ENCODE results near the gene SLC25A23. TPM values are rescaled to one million over a fixed set of nuclear protein-coding genes. Genes with fewer than 3 reads are reported as not detected.
"Not testable (repeated sequence)": the region's sequence is repeated elsewhere in the genome, so short reads cannot be mapped to it uniquely, and the experiment has no call there.

Gene SLC25A23
- total RNA-seq, 2 experiments from 2014 or later = 18.6 to 19.2 TPM

DNA sequence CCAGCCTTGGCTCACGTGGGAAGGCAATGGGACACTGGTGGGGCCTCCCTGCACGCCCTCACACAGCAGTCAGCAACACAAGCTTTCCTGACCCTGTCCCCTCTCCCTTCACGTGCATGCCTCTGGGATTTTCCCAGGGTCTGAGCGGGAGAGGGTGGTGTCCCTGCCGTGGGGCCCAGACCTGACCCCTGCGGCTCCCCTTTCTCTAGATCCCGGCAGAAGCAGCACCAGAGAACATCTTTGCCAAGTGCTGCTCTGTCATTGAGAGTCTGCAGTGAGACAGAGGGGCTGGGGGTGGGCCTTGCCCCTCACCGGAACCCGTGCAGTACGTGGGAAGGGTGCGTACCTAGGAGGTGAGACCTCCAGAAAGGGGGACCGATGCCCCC is 47.5 kb downstream of the SLC25A23 start:
- Mint-ChIP-seq H3K9me3 (ENCODE audit: low read depth) (no peaks in the 10 kb centered on the region), H3K27ac (no peak overlapping the region), H3K4me1 (no peaks in the 10 kb centered on the region), H3K27me3 (no peaks in the 10 kb centered on the region), H3K36me3 (ENCODE audit: low read depth) (peaks cover 18% of the 10 kb centered on the region), H3K4me3 (no peak overlapping the region)
- no peak for DNase-seq
- intact Hi-C loops (cut with DNase I, micrococcal nuclease) = no loop called here
- POLR2A ChIA-PET = no interaction called here
- peak; percentile 24 for ATAC-seq
- CTCF ChIA-PET = interaction anchor here (0.6 to 1.0 kb wide), 4 partner anchors 15 to 603 kb away, joined by 3 to 4 read pairs (median 4); partner anchors contain the start of gene ALKBH7

DNA sequence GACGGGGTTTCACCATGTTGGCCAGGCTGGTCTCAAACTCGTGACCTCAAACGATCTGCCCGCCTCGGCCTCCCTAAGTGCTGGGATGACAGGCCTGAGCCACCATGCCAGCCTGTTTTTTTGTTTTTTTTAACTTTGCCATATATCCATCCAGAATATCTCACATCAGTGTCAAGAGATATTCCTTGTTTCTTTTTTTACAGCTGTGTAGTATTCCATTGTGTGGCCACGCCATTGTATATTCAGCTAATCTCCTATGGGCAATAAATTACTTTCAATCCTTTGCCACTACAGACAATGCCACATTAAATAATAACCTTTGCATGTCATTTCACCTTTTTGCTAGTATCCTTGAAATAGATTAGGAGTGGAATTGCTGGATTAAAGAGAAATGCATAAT is 50.2 kb downstream of the SLC25A23 start:
- ChIA-PET CTCF (interaction anchor here (0.7 kb wide), 1 partner anchor 10 kb away, joined by 3 read pairs; no protein-coding TSS in a partner anchor), POLR2A (interaction anchor here (0.7 kb wide), 2 partner anchors 10 to 301 kb away, joined by 3 to 5 read pairs; no protein-coding TSS in a partner anchor)
- peaks cover 5% of the 10 kb centered on the region for H3K36me3 Mint-ChIP-seq (ENCODE audit: low read depth)
- no peak for ATAC-seq
- no peak for DNase-seq
- no peak overlapping the region for H3K4me3 Mint-ChIP-seq
- no peak overlapping the region for H3K27ac Mint-ChIP-seq
- H3K4me1 Mint-ChIP-seq = no peaks in the 10 kb centered on the region
- intact Hi-C loops (cut with DNase I, micrococcal nuclease) = no loop called here
- H3K27me3 Mint-ChIP-seq = no peaks in the 10 kb centered on the region
- H3K9me3 Mint-ChIP-seq (ENCODE audit: low read depth) = no peaks in the 10 kb centered on the region

DNA sequence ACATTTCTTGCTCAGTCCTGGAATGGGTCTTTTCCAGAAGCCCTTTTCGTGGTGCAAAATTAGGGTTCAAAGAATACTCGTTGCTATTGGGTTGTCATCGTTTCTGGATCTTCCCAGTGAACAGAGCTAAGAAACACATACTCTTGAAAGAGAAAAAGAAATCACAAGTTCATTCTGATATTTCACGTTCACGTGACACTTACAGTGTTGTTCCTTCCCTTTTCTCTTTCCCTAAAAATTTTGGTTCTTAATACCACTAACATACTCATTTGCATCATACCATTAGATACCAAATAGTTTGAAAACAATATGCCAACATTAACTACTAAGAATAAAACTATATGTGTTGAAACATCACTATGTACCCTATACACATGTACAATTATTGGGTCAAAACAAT is 53.2 kb downstream of the SLC25A23 start:
- ATAC-seq = no peak
- intact Hi-C loops (cut with DNase I, micrococcal nuclease) = no loop called here
- CTCF ChIA-PET = no interaction called here
- POLR2A ChIA-PET = no interaction called here
- Mint-ChIP-seq H3K27ac (no peak overlapping the region), H3K27me3 (no peaks in the 10 kb centered on the region), H3K36me3 (ENCODE audit: low read depth) (no peaks in the 10 kb centered on the region), H3K4me1 (no peaks in the 10 kb centered on the region), H3K9me3 (ENCODE audit: low read depth) (no peaks in the 10 kb centered on the region), H3K4me3 (no peak overlapping the region)
- DNase-seq = no peak

DNA sequence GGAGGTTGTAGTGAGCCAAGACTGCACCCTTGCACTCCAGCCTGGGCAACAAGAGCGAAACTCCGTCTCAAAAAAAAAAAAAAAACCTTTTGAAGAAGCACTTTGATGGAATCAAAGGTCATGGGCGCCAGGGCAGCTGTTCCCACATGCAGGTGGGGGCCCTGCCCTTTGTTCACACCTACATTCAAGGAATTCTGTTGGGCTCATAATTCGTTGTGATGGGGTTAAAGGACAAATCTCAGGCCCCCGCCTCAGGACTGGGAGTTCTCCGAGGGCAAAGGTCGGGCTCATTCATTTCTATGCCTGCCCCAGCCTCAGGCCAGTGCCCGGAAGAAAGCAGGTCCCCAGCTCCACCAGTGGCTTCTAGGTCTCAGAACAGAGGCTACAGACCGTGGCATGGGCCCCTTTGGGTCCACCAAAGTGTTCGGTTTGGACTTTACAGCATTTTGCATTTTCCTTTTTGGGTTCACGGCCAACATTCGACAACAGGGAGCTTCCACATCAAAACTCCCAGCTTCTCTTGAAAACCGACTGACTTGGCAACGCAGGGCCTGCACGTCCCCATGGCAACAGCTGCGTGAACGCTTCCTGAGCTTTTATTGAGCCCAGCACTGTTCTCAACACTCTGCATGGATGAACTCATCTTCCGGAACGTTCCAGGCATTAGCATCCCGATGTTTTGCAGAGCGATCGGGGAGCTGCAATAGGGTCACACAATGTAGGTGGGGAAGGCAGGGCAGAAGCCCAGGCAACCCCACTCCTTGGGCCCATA is 56.6 kb downstream of the SLC25A23 start:
- no peaks in the 10 kb centered on the region for H3K9me3 Mint-ChIP-seq (ENCODE audit: low read depth)
- no peaks in the 10 kb centered on the region for H3K36me3 Mint-ChIP-seq (ENCODE audit: low read depth)
- H3K4me1 Mint-ChIP-seq = no peaks in the 10 kb centered on the region
- ATAC-seq = no peak
- no peak overlapping the region for H3K27ac Mint-ChIP-seq
- ChIA-PET POLR2A (interaction anchor here (1.0 kb wide), 1 partner anchor 18 kb away, joined by 3 read pairs; no protein-coding TSS in a partner anchor), CTCF (no interaction called here)
- intact Hi-C loops (cut with DNase I, micrococcal nuclease) = no loop called here
- no peaks in the 10 kb centered on the region for H3K27me3 Mint-ChIP-seq
- no peak for DNase-seq
- no peak overlapping the region for H3K4me3 Mint-ChIP-seq

DNA sequence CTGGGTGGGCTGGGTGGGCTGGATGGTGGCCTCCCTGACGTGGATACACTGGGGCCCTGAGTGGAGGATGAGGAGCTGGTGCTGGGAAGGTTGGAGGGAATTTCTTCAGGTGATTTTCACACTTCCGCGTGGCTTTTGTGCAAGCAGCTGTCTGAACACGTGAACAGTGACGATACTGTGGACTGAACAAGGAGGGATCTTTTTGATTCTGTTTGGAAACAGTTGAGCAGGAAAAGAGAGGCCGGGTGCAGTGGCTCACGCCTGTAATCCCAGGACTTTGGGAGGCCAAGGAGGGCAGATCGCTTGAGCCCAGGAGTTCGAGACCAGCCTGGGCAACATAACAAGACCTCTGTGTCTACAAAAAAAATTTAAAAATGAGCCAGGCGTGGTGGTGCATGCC is 57.5 kb downstream of the SLC25A23 start:
- CTCF ChIA-PET = interaction anchor here (0.6 kb wide), 1 partner anchor 121 kb away, joined by 3 read pairs; no protein-coding TSS in a partner anchor
- ATAC-seq (no peak), DNase-seq (no peak)
- H3K27me3 Mint-ChIP-seq = no peaks in the 10 kb centered on the region
- no peaks in the 10 kb centered on the region for H3K4me1 Mint-ChIP-seq
- H3K36me3 Mint-ChIP-seq (ENCODE audit: low read depth) = no peaks in the 10 kb centered on the region
- intact Hi-C loops (cut with DNase I, micrococcal nuclease) = no loop called here
- POLR2A ChIA-PET = no interaction called here
- H3K9me3 Mint-ChIP-seq (ENCODE audit: low read depth) = no peaks in the 10 kb centered on the region
- H3K4me3 Mint-ChIP-seq = no peak overlapping the region
- no peak overlapping the region for H3K27ac Mint-ChIP-seq

DNA sequence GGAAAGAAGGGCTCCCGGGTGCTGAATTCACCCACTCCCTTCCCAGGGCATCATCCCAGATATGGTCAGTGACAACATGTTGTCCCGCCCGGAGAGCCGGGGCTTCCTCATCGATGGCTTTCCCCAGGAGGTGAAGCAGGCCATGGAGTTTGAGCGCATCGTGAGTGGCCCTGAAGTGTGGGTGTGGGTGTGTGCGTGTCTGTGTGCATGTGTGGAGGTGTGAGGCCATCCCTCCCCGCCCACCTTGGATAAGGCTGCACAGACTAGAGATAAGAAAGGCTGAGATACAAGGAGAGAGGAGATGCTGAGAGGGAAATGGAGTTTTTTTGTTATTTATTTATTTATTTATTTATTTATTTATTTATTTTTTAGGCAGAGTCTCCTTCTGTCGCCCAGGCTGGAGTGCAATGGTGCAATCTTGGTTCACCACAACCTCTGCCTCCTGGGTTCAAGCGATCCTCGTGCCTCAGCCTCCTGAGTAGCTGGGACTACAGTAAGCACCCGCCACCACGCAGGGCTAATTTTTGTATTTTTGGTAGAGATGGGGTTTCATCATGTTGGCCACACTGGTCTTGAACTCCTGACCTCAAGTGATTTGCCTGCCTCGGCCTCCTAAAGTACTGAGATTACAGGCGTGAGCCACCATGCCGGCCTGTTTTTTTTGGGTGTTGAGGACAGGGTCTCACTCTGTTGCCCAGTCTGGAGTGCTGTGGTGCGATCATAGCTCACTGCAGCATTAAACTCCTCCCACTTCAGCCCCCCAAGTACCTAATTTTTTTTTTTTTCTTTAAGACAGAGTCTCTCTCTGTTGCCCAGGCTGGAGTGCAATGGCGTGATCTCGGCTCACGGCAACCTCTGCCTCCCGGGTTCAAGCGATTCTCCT is 59.3 kb downstream of the SLC25A23 start:
- H3K27ac Mint-ChIP-seq; H3K4me3 Mint-ChIP-seq; intact Hi-C loops (cut with DNase I, micrococcal nuclease); ATAC-seq; H3K9me3 Mint-ChIP-seq (ENCODE audit: low read depth); H3K27me3 Mint-ChIP-seq; H3K4me1 Mint-ChIP-seq; DNase-seq; H3K36me3 Mint-ChIP-seq (ENCODE audit: low read depth): not testable (repeated sequence)
- ChIA-PET POLR2A (interaction anchor here (0.6 kb wide), 1 partner anchor 1205 kb away, joined by 5 read pairs; no protein-coding TSS in a partner anchor), CTCF (interaction anchor here (0.7 kb wide), 1 partner anchor 21 kb away, joined by 5 read pairs; no protein-coding TSS in a partner anchor)

DNA sequence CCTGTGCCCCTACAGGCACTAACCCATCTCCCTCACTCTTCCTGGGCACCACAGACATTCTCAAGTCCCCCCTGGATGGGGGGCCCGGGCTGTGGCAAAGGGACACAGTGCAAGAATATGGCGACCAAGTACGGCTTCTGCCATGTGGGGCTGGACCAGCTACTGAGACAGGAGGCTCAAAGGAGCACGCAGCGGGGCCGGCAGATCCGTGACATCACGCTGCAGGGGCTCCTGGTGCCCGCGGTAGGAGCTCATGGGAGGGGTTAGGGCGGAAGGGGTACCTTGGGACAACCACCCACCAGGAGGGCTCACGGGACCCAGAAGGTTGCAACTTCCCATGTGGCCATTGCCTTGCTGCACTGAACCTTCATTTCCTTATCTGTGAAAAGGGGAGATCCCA is 63.3 kb downstream of the SLC25A23 start:
- POLR2A ChIA-PET = no interaction called here
- Mint-ChIP-seq H3K27ac (no peak overlapping the region), H3K9me3 (ENCODE audit: low read depth) (no peaks in the 10 kb centered on the region), H3K4me1 (peaks cover 18% of the 10 kb centered on the region), H3K27me3 (no peaks in the 10 kb centered on the region), H3K4me3 (no peak overlapping the region), H3K36me3 (ENCODE audit: low read depth) (peaks cover 12% of the 10 kb centered on the region)
- DNase-seq (no peak), ATAC-seq (no peak)
- CTCF ChIA-PET = no interaction called here
- intact Hi-C loops (cut with DNase I, micrococcal nuclease) = no loop called here

DNA sequence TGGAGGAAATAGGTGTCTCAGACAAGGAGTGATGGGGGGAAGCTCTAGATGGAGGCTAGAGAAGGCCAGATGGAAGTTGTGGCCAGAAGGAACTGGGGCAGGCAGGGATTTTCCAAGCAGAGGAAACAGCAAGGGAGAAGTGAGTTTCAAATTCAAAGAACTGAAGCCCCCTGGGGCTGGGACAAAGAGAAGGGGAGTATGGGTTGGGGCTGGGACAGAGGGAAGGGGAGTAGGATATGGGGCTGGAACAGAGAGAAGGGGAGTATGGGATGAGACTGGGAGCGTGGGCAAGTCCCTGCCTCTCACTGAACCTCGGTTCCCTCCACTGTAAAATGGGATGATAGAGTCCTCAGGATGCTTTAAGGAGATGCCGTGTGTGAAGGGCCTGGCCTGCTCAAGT is 64.8 kb downstream of the SLC25A23 start:
- Mint-ChIP-seq H3K4me3 (peak overlapping the region; percentile 36), H3K9me3 (ENCODE audit: low read depth) (no peaks in the 10 kb centered on the region), H3K36me3 (ENCODE audit: low read depth) (peaks cover 18% of the 10 kb centered on the region), H3K27ac (no peak overlapping the region), H3K4me1 (peaks cover 22% of the 10 kb centered on the region), H3K27me3 (no peaks in the 10 kb centered on the region)
- ChIA-PET CTCF (no interaction called here), POLR2A (no interaction called here)
- no peak for ATAC-seq
- DNase-seq = no peak
- intact Hi-C loops (cut with DNase I, micrococcal nuclease) = no loop called here

DNA sequence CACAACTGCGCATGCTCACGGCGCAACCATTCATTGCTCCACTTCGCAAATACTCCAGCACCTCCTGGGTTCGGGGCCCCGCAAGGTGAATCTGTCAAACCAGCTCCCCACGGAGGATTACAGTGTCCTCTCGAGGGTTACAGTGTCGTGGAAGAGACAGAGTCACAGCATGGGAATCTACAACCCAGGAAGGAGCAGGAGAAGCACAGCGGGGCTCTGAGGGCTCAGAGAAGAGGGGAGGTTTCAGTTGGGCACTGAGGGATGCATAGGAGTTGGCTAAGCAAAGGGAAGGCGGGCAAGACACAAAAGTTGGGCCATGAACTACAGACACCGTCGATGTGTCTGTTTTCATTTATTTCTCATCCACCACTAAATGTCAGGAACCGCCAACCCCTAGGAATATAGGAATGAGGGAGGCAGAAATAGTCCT is 65.6 kb downstream of the SLC25A23 start:
- Mint-ChIP-seq H3K27me3 (no peaks in the 10 kb centered on the region), H3K9me3 (ENCODE audit: low read depth) (no peaks in the 10 kb centered on the region), H3K27ac (peak overlapping the region; percentile 91), H3K4me3 (peak overlapping the region; percentile 85), H3K4me1 (peaks cover 22% of the 10 kb centered on the region), H3K36me3 (ENCODE audit: low read depth) (peaks cover 22% of the 10 kb centered on the region)
- ATAC-seq (no peak), DNase-seq (no peak)
- intact Hi-C loops (cut with DNase I, micrococcal nuclease) = loop anchor here (1.0 to 2.0 kb wide), 12 partner anchors 21 to 603 kb away; partner anchors contain the start of genes CLPP (in 2 of the 2), DUS3L (in 1 of the 2), GPR108 (in 1 of the 2) and RFX2 (in 1 of the 2)
- POLR2A ChIA-PET = interaction anchor here (0.6 to 1.6 kb wide), 3 partner anchors 17 to 31 kb away, joined by 3 to 6 read pairs (median 3); partner anchors contain the start of genes ALKBH7 and KHSRP
- CTCF ChIA-PET = no interaction called here

DNA sequence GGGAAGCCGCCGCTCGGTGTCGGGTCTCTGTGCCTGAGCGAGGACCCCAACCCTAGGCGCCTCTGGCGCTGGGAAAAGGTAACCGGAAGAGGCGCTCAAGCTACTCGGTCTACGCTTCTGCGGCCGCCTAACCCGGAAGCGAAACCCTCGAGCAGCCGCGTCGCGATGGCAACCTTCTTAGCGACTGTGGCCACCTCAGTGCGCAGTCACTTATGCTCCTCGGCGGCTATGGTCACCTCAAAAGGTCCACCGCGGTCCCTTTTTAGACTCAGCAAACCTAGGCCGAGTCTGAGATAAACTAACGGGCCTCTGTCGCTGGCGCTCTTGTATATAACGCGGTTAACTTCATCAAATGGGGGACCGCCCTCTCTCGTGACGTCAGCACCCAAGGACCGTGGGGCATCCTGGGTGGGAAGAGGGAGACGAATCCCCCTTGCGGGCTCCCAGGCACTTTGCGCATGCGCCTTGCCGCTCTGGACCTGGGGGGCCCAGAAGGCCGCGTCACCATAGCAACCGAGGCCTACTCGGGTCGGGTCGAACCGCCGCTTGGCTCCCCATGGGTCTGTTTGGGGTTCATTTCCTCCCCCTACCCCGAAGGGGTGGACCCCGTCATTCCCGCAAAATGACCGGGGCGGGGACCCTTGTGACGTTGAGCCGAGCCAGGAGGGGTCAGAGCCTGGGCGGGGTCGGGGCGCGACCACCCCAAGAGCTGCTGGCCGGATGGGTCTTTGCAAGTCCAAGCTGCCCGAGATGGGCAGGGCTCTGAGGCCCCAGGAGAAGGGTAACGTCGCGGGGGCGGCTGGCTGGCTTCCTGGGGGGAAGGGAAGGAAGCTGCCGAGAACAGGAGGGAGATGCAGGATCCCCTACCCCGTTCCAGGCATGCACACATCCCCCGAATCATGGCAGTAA is 66.3 kb downstream of the SLC25A23 start, which contains the start of gene GTF2F1:
Gene GTF2F1, minus strand, starts transcription at position 91 of the 909 bp plus-strand sequence. CDS start 169 bp downstream, outside the sequence.
- ChIA-PET POLR2A (interaction anchor here (0.6 to 1.6 kb wide), 5 partner anchors 18 to 65 kb away, joined by 3 to 6 read pairs (median 5); partner anchors contain the start of genes ALKBH7 and KHSRP), CTCF (no interaction called here)
- Mint-ChIP-seq H3K36me3 (ENCODE audit: low read depth) (peaks cover 23% of the 10 kb centered on the region), H3K27me3 (no peaks in the 10 kb centered on the region), H3K4me3 (peak within 1 kb of the TSS; percentile 85), H3K4me1 (peaks cover 22% of the 10 kb centered on the region), H3K9me3 (ENCODE audit: low read depth) (no peaks in the 10 kb centered on the region), H3K27ac (peak within 1 kb of the TSS; percentile 91)
- peak; percentile 96 for DNase-seq
- intact Hi-C loops (cut with DNase I, micrococcal nuclease) = loop anchor here (1.0 to 2.0 kb wide), 12 partner anchors 20 to 603 kb away; partner anchors contain the start of genes CLPP (in 2 of the 2), DUS3L (in 1 of the 2), GPR108 (in 1 of the 2) and RFX2 (in 1 of the 2)
- ATAC-seq = peak; percentile 89

Measured in activated CD4-positive, alpha-beta T cell treated with anti-CD3 and anti-CD28 coated beads for 36 hours (primary cell).